GM21529 (cell line): ENCODE results near the gene MYH10.

Experiments used
- ATAC-seq: cut with Tn5 transposase; IDR thresholded peaks from one replicate; pipeline ENCODE4 v1.9.1; 2021; ENCODE audit not compliant: unreplicated experiment

The MYH10 gene

DNA sequence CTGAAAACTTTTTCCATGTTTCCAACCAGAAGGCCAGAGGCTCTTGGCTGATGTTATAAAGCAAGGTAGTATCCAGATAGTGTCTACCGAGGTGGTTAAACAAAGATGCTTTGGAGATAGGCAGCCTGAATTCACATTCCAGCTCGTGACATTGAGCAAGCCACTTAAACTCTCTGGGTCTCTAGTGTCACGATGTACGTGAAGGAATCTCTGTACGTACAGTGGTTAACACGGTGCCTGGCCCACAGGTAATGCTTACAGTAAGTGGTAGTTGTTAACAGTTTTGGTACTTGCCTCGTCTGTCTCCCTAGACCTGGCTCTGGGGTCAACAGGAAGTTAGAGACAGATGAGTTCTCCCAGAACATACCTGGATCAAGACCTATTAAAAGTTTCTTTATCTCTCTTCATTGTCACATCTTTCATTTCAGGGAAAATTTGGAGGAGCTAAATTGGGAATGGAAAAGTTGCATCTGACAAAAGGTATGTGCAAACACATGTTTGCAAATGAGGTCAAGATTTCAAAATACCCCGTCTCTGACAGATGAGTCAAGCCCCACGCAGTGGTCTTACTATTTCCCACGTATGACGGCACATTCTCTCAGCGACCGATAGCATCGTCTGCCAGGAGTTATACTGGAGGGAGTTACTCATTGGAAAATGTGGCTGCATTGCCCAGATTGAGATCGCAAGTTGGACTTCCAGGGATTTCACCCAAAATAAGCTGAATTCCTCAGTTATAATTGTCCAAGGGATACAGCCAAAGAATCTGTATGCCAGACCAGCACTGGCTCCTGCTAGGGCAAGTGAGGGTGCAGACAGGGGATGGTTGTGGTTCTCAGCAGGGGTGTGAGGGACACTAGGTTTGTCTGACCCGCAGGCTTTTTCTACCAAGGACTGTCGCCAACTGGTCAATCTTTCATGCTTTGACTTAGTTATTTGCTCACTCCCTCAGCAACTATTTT, 18.9 kb upstream of the MYH10 start:
- no peak for ATAC-seq

DNA sequence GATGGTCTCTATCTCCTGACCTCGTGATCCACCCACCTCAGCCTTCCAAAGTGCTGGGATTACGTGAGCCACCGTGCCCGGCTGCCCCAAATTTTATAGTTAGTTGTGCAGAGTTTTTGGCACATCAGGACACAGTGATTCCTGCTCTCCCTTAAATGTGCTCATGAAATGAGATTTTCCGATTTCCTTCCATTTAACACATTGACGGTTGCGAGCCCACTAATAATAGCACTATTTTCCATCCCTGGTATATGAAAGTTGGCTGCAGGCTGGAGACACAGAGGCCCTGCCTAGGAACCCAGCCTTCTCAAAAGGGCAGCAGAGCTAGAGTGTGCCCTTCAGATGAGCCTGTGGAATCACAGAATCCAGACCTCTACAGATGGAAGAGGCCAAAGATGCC, 17.4 kb upstream of the MYH10 start:
- no peak for ATAC-seq

DNA sequence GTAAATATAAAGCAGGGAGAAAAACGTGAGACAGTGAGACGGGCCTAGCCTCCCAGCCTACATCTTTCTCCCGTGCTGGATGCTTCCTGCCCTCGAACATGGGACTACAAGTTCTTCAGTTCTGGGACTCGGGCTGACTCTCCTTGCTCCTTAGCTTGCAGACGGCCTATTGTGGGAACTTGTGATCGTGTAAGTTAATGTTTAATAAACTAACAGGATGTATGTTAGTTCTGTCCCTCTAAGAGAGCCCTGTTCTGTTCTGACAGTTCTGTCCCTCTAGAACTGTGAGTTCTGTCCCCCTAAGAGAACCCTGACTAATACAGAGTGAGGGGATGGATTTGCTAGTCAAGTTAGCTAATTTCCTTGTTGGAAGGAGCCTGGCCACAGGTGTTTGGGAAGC, 16.7 kb upstream of the MYH10 start:
- no peak for ATAC-seq

DNA sequence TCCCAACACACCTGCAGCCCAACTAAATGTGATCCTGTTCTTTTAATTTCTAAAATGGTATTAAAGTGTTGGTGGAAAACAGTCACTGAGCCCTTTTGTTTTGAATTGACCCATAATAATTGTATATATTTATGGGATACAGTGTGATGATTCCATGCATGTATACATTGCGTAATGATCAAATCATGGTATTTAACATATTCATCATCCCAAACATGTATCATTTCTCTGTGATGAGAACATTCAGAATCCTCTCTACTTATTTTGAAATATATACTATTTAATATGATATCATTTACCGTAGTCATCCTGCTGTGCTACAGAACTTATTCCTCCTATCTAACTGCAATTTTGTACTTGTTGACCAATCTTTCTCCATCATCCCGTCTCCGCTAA, 14.0 kb upstream of the MYH10 start:
- ATAC-seq, result no peak

DNA sequence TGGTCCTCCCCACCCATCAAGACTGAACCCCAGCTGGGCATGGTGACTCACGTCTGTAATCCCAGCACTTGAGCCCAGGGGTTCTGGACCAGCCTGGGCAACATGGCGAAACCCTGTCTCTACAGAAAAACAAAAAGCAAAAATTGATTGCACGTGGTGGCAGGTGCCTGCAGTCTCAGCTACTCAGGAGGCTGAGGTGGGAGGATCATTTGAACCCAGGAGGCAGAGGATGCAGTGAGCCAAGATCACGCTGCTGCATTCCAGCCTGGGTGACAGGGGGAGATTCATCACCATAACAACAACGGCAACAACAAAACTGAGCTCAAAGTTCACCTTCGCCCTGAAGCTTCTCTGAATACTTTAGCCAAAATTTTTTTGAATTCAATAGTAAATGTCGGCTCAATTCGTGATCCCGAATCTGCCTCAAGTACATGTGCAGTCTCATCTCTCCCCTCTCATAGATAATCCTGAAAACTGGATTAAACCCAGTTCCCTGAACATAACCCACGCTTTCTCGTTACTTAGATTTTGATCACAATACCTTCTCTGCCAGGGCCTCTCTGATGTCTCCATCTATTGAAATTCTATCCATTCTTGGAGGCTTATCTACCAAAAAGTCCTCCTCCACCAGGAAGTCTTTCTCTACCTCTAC, 13.5 kb upstream of the MYH10 start:
- no peak for ATAC-seq

DNA sequence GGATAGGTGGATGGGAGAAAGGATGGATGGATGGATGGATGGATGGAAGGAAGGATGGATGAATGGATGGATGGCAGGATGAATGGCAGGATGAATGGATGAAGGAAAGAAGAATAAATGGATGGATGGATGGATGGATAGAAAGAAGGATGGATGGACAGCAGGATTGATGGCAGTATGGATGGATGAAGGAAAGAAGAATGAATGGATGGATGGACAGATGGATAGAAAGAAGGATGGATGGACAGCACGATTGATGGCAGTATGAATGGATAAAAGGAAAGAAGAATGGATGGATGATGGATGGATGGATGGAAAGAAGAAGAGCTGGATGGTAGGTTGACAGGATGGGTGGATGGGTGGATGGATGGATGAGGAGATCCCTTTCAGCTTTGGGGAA, 9.2 kb upstream of the MYH10 start:
- ATAC-seq, result no peak

DNA sequence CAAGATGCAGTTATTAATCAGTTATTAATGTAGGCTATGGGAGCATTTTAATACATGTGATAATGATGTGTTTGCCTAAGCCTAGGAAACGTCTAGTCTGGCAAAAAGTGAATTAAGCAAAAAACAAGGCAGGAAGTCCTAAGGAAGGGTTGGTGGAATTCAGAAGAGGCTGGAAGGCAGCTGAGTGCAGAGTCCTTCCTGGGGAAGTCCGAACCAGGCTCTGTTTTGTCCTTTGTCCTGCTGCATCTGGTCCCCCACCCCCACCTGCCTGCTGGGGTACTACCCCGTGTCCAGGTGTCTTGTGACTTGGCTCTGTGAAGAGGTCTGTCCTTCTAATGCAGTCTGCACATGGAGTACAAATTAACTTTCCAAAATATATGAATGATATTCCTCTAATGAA, 1.5 kb upstream of the MYH10 start:
- no peak for ATAC-seq

DNA sequence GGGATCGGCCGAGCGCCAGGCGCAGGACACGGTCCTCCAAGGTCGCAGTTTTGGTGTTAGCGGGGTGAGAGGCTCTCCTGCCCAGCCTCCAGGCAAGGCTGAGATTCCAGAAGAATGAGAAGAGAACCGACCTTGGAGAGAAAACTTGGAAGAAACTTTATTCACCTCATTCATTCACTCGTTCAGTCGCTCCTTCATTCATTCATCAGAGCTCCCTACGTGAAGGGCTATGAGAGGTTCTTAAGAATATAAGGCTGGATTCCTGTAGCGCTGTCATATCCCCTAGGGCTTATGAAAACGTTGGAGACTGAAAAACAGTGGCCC, 991 bp upstream of the MYH10 start:
- no peak for ATAC-seq

DNA sequence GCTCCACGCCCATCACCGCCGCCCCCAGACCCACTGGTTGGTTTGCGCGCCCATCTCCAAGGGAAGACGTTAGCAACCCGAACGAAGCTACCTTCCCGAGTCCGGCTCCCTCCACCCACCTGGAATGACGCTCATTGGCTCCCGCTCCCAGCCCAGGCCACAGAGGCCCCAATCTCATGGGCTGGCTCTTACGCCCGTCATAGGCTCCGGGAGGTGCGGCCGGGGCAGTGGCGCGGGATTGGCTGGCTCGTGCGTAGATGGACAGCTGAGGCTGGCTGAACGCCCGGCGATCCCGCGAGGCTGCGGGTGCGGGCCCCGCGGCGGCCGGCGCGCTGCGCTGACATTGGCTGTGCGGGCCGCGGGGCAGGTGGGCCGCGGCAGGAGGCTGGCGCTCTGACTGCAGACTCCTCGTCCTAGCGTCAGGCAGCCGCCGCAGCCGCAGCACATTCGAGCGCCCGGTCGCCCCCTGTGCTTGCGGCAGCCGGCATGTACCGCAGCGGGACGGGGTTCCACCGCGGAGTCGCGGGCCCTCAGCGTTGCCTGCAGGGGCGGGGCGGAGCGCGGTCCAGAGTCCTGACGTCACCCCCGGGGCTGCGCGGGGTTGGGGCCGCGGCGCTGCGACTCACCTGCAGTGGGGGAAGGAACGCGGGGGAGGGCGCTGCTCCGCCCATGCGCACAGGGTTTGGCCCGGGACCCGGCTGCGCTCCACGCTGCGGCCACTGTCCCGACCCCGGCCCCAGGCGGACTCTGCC, 453 bp upstream of the MYH10 start:
- ATAC-seq, result peak; percentile 95

DNA sequence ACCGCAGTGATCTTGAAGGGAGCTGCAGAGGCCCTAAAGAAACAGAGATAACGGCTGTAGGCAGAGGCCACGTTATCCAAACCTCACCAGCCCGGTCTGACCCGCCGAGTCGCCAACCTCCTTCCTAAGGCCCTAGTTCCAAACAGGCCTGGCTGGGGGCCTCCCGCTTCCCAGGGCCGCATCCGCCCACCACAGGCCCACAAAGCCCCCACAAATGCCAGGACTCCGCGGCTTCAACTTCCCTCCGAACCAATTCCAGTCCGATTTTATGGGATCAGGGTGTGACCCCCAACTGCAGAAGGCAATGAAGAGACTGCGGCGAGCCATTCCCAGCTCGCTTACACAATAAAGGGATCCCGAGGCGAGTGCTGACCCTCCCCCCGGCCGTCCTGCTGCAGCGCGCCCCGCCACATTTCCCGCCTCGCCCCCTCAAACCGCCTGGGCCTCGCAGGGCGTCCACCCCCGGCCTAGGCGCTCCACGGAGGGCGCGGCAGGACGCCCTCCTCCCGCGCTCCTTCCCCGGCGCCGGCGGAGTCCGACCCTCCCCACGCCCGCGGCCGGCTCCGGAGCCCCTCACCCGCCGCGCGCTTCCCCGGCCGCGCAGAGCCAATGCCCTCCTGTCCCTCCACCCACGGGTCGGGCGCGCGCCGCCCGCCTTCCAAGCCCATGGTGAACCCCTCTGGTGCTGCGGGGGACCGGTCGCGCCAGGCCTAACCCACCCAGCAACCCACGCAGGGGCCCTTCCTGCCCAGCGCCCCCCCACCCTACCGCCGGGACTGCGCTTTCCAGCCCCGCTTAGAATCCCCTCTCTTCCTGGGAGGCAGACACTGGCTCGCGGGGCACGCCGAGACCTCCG, 926 bp downstream of the MYH10 start:
- no peak for ATAC-seq

DNA sequence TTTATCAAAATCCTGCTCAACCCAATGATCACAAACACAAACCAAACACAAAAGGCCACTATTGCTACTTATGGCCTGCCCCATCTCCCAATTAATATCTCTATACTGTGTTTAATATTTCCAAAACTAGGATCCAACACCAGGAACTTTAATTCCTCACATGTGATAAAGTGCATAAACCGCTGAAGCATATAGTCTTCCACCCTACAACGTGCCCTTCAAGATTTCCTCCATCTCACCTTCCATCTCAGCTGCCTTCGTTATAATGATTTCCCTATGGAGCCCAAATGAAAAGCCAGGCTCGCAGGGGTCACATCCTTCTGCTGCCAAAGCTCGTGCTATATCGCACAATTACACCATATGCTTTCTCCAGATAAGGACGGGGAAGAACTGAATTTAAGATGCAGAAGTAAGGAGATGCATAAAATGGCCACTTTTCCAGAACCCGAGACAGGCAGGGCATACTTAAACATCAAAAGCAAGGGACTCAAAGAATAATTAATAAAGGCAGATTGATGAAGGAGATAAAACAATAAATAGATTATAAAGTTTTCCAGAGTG, 1.8 kb downstream of the MYH10 start:
- ATAC-seq, result no peak

DNA sequence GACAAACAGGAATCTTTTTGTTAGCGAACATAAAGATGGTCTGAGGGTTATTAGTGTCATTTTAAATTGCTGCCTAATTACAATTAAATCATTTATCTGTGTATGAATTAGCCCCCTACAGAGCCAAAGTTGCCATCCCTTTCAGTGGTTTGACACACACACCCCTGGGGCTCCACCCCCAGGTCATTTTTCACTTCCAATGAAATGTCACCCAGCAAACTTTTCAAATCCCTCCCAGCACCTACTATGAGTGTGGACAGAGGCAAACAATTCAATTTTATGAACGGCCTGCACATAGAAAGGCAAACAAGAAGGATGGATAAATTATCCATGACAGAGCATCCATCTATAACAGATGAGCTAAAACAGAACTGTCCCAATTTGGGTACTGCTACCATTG, 2.4 kb downstream of the MYH10 start:
- no peak for ATAC-seq

DNA sequence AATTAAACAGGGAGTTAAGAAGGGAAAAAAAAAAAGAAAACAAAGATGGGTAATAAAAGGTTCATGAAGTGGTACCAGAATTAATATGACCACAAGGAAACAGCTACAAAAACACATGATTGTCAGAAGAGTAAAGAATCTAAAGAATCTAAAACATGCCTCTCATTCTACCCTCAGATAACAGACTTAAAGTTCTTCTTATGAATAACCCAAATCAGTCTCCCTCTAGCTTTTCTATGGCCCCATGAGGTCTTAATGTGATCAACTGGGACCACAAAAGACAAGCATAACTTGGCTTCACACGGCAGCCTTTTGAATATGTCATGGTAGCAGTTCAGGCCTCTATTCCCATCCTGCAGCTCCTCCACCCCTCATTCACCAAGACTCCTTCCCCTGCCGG, 6.9 kb downstream of the MYH10 start:
- ATAC-seq, result no peak

DNA sequence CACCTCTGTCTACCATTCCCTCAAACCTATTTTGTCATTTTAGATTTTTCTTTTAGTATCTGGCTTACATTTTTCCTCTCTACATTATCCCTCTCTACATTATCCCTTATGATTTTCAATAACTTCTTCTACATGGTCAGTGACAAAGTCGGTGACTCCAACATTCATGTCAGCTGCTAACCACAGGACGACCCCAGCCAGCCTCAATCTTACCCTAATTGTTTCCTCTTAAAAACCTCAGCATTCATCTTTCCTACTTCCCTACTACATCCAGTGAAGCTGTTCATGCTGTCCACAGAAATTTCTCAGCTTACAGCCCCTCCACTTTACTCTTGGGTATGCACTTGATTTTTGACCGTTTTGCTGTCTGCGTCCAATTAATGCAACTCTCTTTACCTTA, 8.3 kb downstream of the MYH10 start:
- no peak for ATAC-seq

DNA sequence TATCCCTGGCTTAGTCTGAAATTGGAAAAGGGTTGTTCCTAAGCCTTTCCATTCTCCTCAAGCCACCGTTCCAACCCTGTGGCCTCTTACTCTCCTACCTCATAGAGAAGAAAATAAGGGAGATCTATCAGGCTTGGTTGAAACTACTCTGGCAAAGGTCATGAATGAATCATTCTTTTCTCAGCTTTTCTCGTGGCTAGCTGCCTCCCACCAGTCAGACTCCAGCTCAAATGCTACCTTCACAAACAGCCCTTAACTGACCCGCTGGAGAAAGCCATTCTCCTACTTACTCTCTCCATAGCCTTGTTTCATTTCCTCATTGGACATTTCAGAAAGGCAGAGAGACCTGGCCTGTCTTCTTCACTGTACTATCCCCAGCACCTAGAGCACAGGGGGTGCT, 8.9 kb downstream of the MYH10 start:
- no peak for ATAC-seq

DNA sequence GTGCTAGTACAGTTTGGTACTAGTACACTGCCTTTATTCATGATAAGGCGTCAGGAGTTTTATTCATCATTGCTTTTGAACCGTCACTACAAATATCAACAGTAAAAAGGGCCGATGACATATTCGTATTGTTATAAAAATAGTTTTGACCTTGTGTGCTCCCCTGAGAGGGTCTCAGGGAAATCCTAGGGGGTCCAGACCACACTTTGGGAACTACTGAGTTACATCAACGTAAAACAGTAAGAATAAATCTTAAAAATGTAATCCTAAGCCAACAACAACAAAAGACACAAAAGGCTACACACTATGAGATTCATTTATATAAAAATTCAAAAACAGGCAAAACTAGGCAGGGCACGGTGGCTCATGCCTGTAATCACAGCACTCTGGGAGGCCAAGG, 11.2 kb downstream of the MYH10 start:
- ATAC-seq, result no peak

DNA sequence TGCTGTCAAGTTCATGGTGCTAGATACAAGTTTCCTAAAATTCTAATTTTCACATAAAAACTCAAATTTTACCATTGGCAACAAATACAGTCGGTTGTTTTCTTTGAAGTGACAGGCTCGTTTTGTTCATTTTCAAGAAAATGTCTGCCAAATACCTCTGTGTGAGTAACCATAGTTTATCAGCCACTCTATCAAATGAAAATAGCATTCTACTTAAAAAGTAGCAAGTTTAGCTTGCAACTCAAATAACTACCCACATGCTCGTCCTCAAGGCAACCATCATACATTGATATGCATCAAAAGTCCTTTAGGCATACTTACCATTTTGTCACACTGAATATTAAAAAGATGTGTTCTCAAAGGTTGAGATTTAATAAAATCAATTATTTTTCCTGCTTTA, 11.7 kb downstream of the MYH10 start:
- no peak for ATAC-seq

DNA sequence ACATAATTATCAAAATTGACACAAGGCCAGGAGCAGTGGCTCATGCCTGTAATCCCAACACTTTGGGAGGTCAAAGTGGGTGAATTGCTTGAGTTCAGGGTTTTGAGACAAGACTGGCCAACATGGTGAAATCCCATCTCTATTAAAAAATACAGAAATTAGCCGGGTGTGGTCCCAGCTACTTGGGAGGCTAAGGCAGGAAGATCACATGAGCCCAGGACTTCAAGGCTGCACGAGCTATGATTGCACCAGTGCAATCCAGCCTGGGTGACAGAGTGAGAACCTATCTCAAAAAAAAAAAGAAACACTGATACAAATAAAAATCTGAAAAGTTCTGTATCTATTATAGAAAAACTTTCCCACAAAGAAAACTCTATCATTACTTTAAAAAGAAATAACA, 15.5 kb downstream of the MYH10 start:
- ATAC-seq, result no peak

DNA sequence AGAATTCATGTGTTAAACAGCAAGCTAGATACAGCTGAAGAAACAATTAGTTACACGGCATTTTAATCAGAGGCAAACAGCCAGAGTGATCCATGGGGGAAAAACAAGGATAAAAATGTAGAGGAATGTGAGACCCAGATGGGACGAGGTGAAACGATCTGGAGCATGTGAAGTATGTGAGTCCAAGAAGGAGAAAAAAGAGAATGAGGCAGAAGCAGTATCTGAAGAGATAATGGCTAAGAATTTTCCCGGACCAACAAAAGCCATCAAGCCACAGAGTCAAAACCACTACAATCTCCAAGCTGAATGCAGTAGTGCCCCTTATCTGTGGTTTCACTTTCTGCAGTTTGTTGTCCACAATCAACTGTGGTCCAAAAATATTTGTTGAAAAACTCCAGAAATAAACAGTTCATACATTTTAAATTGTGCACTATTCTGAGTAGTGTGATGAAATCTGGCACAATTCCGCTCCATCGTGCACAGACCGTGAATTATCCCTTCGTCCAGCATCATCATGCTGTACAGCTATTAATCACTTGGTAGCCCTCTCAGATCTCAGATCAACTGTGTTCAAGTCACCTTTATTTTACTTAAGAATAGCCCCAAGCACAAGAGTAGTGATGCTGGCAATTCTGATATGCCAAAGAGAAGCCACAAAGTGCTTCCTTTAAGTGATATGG, 18.8 kb downstream of the MYH10 start:
- ATAC-seq, result no peak

DNA sequence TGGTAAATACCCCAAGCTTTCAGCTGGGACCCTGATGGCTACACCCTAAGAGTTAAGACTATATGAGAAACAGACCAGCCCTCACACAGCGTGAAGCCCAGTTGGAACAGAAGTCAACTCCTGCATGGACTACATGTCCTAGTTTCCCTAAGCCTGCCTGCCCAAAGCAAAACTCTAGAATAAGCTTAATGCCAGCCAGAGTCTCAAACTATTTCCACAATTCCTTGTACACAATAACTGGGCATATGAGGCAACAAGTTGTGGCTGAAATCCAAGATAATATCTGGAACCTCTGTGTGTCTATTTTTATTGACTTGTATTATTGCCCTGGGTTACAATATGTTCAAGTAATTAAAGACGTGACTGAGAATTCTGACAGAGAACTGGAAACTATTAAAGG, 19.4 kb downstream of the MYH10 start:
- no peak for ATAC-seq
